ACHN (cell line): ENCODE results near the gene STRBP.
A peak's percentile ranks its signal among the peaks of the same experiment; 100 is the strongest.

Experiments
- DNase-seq: peaks from one replicate; pipeline ENCODE4 v3.0.0-alpha.2; 2015
- in situ Hi-C: cut with HindIII; loops from 2 replicates; pipeline ENCODE4 v1.10.0; 2017; ENCODE audit warnings: low sequenced_read_pairs, low pct_ligation_motif_present, low pct_unique_long_range_greater_than_20kb

The STRBP gene

GRCh38 chr9:123167474-123167873 lies 100.9 kb downstream of the STRBP start:
- DNase-seq = no peak
- in situ Hi-C loops = no loop called here

GRCh38 chr9:123165813-123166212 lies 102.6 kb downstream of the STRBP start:
- no peak for DNase-seq
- in situ Hi-C loops = no loop called here

GRCh38 chr9:123164285-123164684 lies 104.1 kb downstream of the STRBP start:
- no peak for DNase-seq
- in situ Hi-C loops = no loop called here

- DNase-seq = no peak
- in situ Hi-C loops = no loop called here
Measured at GRCh38 chr9:123162791-123163345, 105.5 kb downstream of the STRBP start.

- DNase-seq = no peak
- in situ Hi-C loops = no loop called here
Measured at GRCh38 chr9:123162360-123162759, 106.0 kb downstream of the STRBP start.

- in situ Hi-C loops = no loop called here
- DNase-seq = no peak
Measured at GRCh38 chr9:123157221-123157620, 111.2 kb downstream of the STRBP start.

- DNase-seq = no peak
- in situ Hi-C loops = no loop called here
Measured at GRCh38 chr9:123150708-123151503, 117.5 kb downstream of the STRBP start.

- no peak for DNase-seq
- in situ Hi-C loops = no loop called here
Measured at GRCh38 chr9:123149067-123149466, 119.3 kb downstream of the STRBP start.

- in situ Hi-C loops = no loop called here
- DNase-seq = no peak
Measured at GRCh38 chr9:123138163-123138562, 130.2 kb downstream of the STRBP start.

GRCh38 chr9:123135430-123135829 lies 133.0 kb downstream of the STRBP start:
- DNase-seq = no peak

GRCh38 chr9:123132696-123133095 lies 135.7 kb downstream of the STRBP start:
- DNase-seq = no peak
- in situ Hi-C loops = no loop called here

More at GRCh38 chr9:123135430-123135829, 133.0 kb downstream of the STRBP start:
- in situ Hi-C loops = no loop called here

GRCh38 chr9:123131993-123132392 lies 136.4 kb downstream of the STRBP start:
- in situ Hi-C loops = no loop called here
- DNase-seq = no peak

- DNase-seq = peak; percentile 59
- in situ Hi-C loops = no loop called here
Measured at GRCh38 chr9:123131258-123131657, 137.1 kb downstream of the STRBP start.

GRCh38 chr9:123129423-123129822 lies 139.0 kb downstream of the STRBP start:
- no peak for DNase-seq
- in situ Hi-C loops = no loop called here

- in situ Hi-C loops = no loop called here
- no peak for DNase-seq
Measured at GRCh38 chr9:123128591-123128990, 139.8 kb downstream of the STRBP start.

- no peak for DNase-seq
- in situ Hi-C loops = no loop called here
Measured at GRCh38 chr9:123127512-123128075, 140.8 kb downstream of the STRBP start.

GRCh38 chr9:123121457-123121856 lies 146.9 kb downstream of the STRBP start:
- in situ Hi-C loops = no loop called here

GRCh38 chr9:123120953-123121352 lies 147.4 kb downstream of the STRBP start:
- no peak for DNase-seq
- in situ Hi-C loops = no loop called here

More at GRCh38 chr9:123121457-123121856, 146.9 kb downstream of the STRBP start:
- DNase-seq = peak; percentile 17

- no peak for DNase-seq
- in situ Hi-C loops = no loop called here
Measured at GRCh38 chr9:123120131-123120530, 148.3 kb downstream of the STRBP start.

GRCh38 chr9:123119566-123119965 lies 148.8 kb downstream of the STRBP start:
- no peak for DNase-seq
- in situ Hi-C loops = no loop called here
